K562 (cell line): ENCODE results near the gene ATAD3C. TPM values are rescaled to one million over a fixed set of nuclear protein-coding genes. Genes with fewer than 3 reads are reported as not detected.

ENCODE experiments used
- ATF7 ChIP-seq: fragments of 450-650 bp; IDR thresholded peaks from 2 replicates; pipeline ENCODE4 v1.7.1; 2014; ENCODE audit warnings: mild to moderate bottlenecking, moderate library complexity
- BRD4 ChIP-seq: fragments of 200-600 bp; sonication (generic); IDR thresholded peaks from 2 replicates; pipeline ENCODE4 v1.6.1; 2017; ENCODE audit warnings: inconsistent platforms
- ELK3 ChIP-seq: fragments of 450-650 bp; formaldehyde crosslinking; IDR thresholded peaks from 2 replicates; pipeline ENCODE4 v1.4.0; 2020; ENCODE audit warnings: mild to moderate bottlenecking
- HMG20A ChIP-seq: fragments of 450-650 bp; formaldehyde crosslinking; conservative IDR thresholded peaks from 2 replicates; pipeline ENCODE4 v1.4.0; 2020; ENCODE audit warnings: mild to moderate bottlenecking, mixed read lengths
- MYBL2 ChIP-seq, 2 experiments: fragments of 450-650 bp in 1 of 2; sonication (generic) in 1 of 2; formaldehyde crosslinking in 1 of 2; IDR thresholded peaks; 2 replicates each; pipeline versions ENCODE4 v1.6.1 to v1.8.1; 2017 to 2022; ENCODE audit warnings: borderline replicate concordance in 1 of 2, inconsistent platforms in 1 of 2, low read depth in 1 of 2, mild to moderate bottlenecking in 1 of 2, missing genetic modification reagents in 1 of 2, moderate library complexity in 1 of 2
- NCOA4 ChIP-seq: fragments of 450-650 bp; IDR thresholded peaks from 2 replicates; pipeline ENCODE4 v1.6.1; 2018; ENCODE audit warnings: mild to moderate bottlenecking; ENCODE audit not compliant: partially characterized antibody
- PML ChIP-seq: IDR thresholded peaks from 2 replicates; pipeline ENCODE4 v1.6.1; 2012; ENCODE audit warnings: low read length, inconsistent platforms
- SRSF3 ChIP-seq: fragments of 200-400 bp; formaldehyde crosslinking; IDR thresholded peaks from 2 replicates; pipeline ENCODE4 v1.6.1; 2016; ENCODE audit warnings: mild to moderate bottlenecking, low read length, moderate library complexity; ENCODE audit not compliant: insufficient read depth
- TAF7 ChIP-seq: fragments of 450-650 bp; IDR thresholded peaks from 2 replicates; pipeline ENCODE4 v1.6.1; 2016; ENCODE audit warnings: missing genetic modification characterization, missing compliant biosample characterization
- XRCC5 ChIP-seq: fragments of 200-400 bp; formaldehyde crosslinking; IDR thresholded peaks from 2 replicates; pipeline ENCODE4 v1.6.1; 2017; ENCODE audit warnings: low read depth, mild to moderate bottlenecking, low read length
- ZFPM2 ChIP-seq: fragments of 250-450 bp; sonication (Bioruptor Pico); IDR thresholded peaks from 2 replicates; pipeline ENCODE4 v1.5.1; 2022; ENCODE audit warnings: mild to moderate bottlenecking
- ZKSCAN1 ChIP-seq: fragments of 150-350 bp; IDR thresholded peaks from 2 replicates; pipeline ENCODE4 v1.6.1; 2016; ENCODE audit warnings: low read depth, low read length
- ZNF174 ChIP-seq: fragments of 250-450 bp; sonication (Bioruptor Pico); IDR thresholded peaks from 2 replicates; pipeline ENCODE4 v1.4.0; 2020; ENCODE audit warnings: mild to moderate bottlenecking
- ZNF184 ChIP-seq: sonication (generic); formaldehyde crosslinking; IDR thresholded peaks from 2 replicates; pipeline ENCODE4 v1.5.0; 2020; ENCODE audit warnings: missing genetic modification reagents
- ZNF212 ChIP-seq: fragments of 450-650 bp; formaldehyde crosslinking; IDR thresholded peaks from 2 replicates; pipeline ENCODE4 v1.4.0; 2020; ENCODE audit warnings: mild to moderate bottlenecking
- ZNF224 ChIP-seq: sonication (generic); formaldehyde crosslinking; IDR thresholded peaks from 2 replicates; pipeline ENCODE4 v1.8.0; 2022; ENCODE audit warnings: mild to moderate bottlenecking, missing genetic modification reagents
- ZNF23 ChIP-seq: fragments of 250-450 bp; sonication (Bioruptor Pico); IDR thresholded peaks from 2 replicates; pipeline ENCODE4 v1.4.0; 2020; ENCODE audit warnings: mild to moderate bottlenecking
- ZNF41 ChIP-seq: fragments of 250-450 bp; sonication (Bioruptor Pico); conservative IDR thresholded peaks from 2 replicates; pipeline ENCODE4 v1.4.0; 2020; ENCODE audit warnings: mild to moderate bottlenecking
- ZNF57 ChIP-seq: fragments of 450-650 bp; formaldehyde crosslinking; IDR thresholded peaks from 2 replicates; pipeline ENCODE4 v1.4.0; 2020; ENCODE audit warnings: mild to moderate bottlenecking, moderate library complexity
- ZNF778 ChIP-seq: fragments of 450-650 bp; formaldehyde crosslinking; IDR thresholded peaks from 2 replicates; pipeline ENCODE4 v1.4.0; 2020; ENCODE audit warnings: mild to moderate bottlenecking, moderate library complexity
- polyA plus RNA-seq, 8 experiments: library from polyadenylated mRNA; depleted of rRNA in 4 of 8; stranded (reverse) in 5 of 8; unstranded in 3 of 8; fragments of >200 nt; fragmentation: Nextera tagmentation in 2 of 8; fragmentation: Illumina TruSeq in 1 of 8; extraction: Ambion mirVana in 2 of 8; extraction: Trizol in 1 of 8; gene quantifications; 2 replicates each; pipeline versions ENCODE4 v1.2.1 to v1.2.3, GENCODE V29; 2011 to 2014; ENCODE audit warnings: inconsistent platforms in 1 of 8, missing spikeins in 1 of 8
- total RNA-seq, 7 experiments: library from RNA; depleted of rRNA in 6 of 7; stranded (reverse); fragments of >200 nt in 6 of 7; fragmentation: Illumina TruSeq in 2 of 7; extraction: Trizol in 2 of 7; gene quantifications; 2 replicates each; pipeline versions ENCODE4 v1.2.1 to v1.2.3, GENCODE V29; 2011 to 2021; ENCODE audit warnings: low replicate concordance in 1 of 7
- TF ChIP-seq, protein P1 (sequence below): sonication (generic); formaldehyde crosslinking; IDR thresholded peaks from 2 replicates; pipeline ENCODE4 v1.8.0; 2023; ENCODE audit warnings: missing genetic modification reagents, mild to moderate bottlenecking, borderline replicate concordance
- TF ChIP-seq, protein P2 (sequence below): fragments of 450-650 bp; IDR thresholded peaks from 2 replicates; pipeline ENCODE4 v1.6.1; 2016; ENCODE audit warnings: antibody characterized with exemption

Gene ATAD3C
- total and polyA plus RNA-seq, 9 of the 15 experiments (the other 6 are each of a cell fraction or from before 2014, with no cell fraction given) = 0.03 to 0.18 TPM; not detected in 7

DNA sequence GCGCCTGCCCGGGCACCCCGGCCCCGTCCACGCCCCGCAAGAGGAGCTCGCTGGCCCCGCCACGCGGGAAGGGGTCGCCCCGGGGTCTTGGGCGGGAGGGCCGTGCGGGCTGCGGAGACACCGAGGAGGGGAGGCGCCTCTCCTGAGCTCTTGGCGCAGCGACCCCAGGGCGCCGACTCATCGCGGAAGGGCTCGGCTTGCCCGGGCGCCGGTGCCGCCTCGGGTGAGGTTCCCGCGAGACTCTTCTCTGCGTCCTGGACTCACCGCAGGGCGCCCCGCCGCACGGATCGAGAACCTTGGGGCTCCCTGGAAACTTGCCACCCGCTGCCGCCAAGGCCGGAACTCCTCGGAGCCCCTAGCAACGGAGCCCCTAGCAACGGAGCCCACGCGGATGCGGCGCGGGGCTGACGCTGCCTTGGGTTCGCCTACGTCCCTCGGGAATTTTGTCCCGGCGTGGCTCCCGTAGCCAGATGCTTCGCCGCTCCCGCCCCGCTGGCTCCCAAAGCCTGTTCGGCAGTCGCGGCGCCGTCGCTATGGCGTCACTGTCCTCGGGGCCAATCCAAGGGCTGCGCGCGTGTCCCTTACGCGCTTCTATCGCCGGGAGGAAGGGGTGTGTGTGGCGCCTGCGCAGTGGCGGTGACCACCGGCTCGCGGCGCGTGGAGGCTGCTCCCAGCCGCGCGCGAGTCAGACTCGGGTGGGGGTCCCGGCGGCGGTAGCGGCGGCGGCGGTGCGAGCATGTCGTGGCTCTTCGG lies 62.2 kb downstream of the ATAD3C start, which contains the start of gene ATAD3A (continued):
- TF ChIP-seq PML (peak; percentile 74), NCOA4 (no peak), SRSF3 (no peak), XRCC5 (no peak), ZKSCAN1 (peak; percentile 49; the same call in 1 of the 2 replicates), ZNF212 (CRISPR knock-in tag) (no peak), ATF7 (peak; percentile 95), BRD4 (0 out of 2 replicates have a peak, but pooled peaks have one; percentile 34), ZNF57 (CRISPR knock-in tag) (0 out of 2 replicates have a peak, but pooled peaks have one; percentile 6), ZFPM2 (CRISPR knock-in tag) (no peak), ZNF184 (CRISPR knock-in tag) (no peak), ZNF174 (CRISPR knock-in tag) (no peak), MYBL2 (IDR thresholded peaks at IDR 0.05; ENCODE audit: low read depth) (no peak), MYBL2 (CRISPR knock-in tag; IDR thresholded peaks at IDR 0.05; ENCODE audit: borderline replicate concordance) (no peak), TAF7 (tag) (peak; percentile 58), ZNF778 (CRISPR knock-in tag) (no peak), ZNF23 (CRISPR knock-in tag) (no peak), ELK3 (CRISPR knock-in tag) (no peak), ZNF41 (CRISPR knock-in tag) (no peak), ZNF224 (CRISPR knock-in tag) (no peak), HMG20A (CRISPR knock-in tag) (no peak)
- TF ChIP-seq, protein P1, sequence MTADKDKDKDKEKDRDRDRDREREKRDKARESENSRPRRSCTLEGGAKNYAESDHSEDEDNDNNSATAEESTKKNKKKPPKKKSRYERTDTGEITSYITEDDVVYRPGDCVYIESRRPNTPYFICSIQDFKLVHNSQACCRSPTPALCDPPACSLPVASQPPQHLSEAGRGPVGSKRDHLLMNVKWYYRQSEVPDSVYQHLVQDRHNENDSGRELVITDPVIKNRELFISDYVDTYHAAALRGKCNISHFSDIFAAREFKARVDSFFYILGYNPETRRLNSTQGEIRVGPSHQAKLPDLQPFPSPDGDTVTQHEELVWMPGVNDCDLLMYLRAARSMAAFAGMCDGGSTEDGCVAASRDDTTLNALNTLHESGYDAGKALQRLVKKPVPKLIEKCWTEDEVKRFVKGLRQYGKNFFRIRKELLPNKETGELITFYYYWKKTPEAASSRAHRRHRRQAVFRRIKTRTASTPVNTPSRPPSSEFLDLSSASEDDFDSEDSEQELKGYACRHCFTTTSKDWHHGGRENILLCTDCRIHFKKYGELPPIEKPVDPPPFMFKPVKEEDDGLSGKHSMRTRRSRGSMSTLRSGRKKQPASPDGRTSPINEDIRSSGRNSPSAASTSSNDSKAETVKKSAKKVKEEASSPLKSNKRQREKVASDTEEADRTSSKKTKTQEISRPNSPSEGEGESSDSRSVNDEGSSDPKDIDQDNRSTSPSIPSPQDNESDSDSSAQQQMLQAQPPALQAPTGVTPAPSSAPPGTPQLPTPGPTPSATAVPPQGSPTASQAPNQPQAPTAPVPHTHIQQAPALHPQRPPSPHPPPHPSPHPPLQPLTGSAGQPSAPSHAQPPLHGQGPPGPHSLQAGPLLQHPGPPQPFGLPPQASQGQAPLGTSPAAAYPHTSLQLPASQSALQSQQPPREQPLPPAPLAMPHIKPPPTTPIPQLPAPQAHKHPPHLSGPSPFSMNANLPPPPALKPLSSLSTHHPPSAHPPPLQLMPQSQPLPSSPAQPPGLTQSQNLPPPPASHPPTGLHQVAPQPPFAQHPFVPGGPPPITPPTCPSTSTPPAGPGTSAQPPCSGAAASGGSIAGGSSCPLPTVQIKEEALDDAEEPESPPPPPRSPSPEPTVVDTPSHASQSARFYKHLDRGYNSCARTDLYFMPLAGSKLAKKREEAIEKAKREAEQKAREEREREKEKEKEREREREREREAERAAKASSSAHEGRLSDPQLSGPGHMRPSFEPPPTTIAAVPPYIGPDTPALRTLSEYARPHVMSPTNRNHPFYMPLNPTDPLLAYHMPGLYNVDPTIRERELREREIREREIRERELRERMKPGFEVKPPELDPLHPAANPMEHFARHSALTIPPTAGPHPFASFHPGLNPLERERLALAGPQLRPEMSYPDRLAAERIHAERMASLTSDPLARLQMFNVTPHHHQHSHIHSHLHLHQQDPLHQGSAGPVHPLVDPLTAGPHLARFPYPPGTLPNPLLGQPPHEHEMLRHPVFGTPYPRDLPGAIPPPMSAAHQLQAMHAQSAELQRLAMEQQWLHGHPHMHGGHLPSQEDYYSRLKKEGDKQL (CRISPR knock-in tag) = no peak
- TF ChIP-seq, protein P2, sequence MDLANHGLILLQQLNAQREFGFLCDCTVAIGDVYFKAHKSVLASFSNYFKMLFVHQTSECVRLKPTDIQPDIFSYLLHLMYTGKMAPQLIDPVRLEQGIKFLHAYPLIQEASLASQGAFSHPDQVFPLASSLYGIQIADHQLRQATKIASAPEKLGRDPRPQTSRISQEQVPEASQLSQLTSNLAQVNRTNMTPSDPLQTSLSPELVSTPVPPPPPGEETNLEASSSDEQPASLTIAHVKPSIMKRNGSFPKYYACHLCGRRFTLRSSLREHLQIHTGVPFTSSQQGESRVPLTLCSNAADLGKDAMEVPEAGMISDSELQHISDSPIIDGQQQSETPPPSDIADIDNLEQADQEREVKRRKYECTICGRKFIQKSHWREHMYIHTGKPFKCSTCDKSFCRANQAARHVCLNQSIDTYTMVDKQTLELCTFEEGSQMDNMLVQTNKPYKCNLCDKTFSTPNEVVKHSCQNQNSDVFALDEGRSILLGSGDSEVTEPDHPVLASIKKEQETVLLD = peak; percentile 93
